8988T (cell line): ENCODE data around the gene PROB1.
"Not testable (repeated sequence)": the region's sequence is repeated elsewhere in the genome, so short reads cannot be mapped to it uniquely, and the experiment has no call there.

ENCODE experiments used
- DNase-seq: peaks from one replicate; pipeline ENCODE4 v3.0.0; 2011

The PROB1 gene

GRCh38 chr5:139394654-139395566, at the start of gene PROB1:
Gene PROB1 (minus strand): TSS chr5:139395104. CDS start chr5:139395081, 23 bp downstream.
- no peak for DNase-seq

GRCh38 chr5:139443831-139444453, 49.0 kb upstream of the PROB1 start:
- no peak for DNase-seq

- DNase-seq, result not testable (repeated sequence)
Observed at GRCh38 chr5:139440416-139440815, 45.5 kb upstream of the PROB1 start.

GRCh38 chr5:139439013-139439903, 44.4 kb upstream of the PROB1 start, which contains the start of gene DNAJC18:
Gene DNAJC18 (minus strand): TSS chr5:139439525. CDS start chr5:139439445, 80 bp downstream.
- peak; percentile 86 for DNase-seq

GRCh38 chr5:139438707-139439012, 43.8 kb upstream of the PROB1 start:
- no peak for DNase-seq

GRCh38 chr5:139435676-139436075, 40.8 kb upstream of the PROB1 start:
- no peak for DNase-seq

- no peak for DNase-seq
Observed at GRCh38 chr5:139431706-139432105, 36.8 kb upstream of the PROB1 start.

- DNase-seq, result no peak
Observed at GRCh38 chr5:139430015-139430414, 35.1 kb upstream of the PROB1 start.

GRCh38 chr5:139426203-139426885, 31.4 kb upstream of the PROB1 start:
- no peak for DNase-seq

- DNase-seq, result no peak
Observed at GRCh38 chr5:139425497-139425896, 30.6 kb upstream of the PROB1 start.

GRCh38 chr5:139422307-139422893, 27.5 kb upstream of the PROB1 start:
- DNase-seq, result peak; percentile 61

GRCh38 chr5:139419226-139420192, 24.6 kb upstream of the PROB1 start:
- DNase-seq, result no peak

GRCh38 chr5:139418793-139419192, 23.9 kb upstream of the PROB1 start:
- DNase-seq, result no peak

GRCh38 chr5:139417214-139417613, 22.3 kb upstream of the PROB1 start:
- DNase-seq, result no peak

- DNase-seq, result no peak
Observed at GRCh38 chr5:139416651-139417050, 21.7 kb upstream of the PROB1 start.

GRCh38 chr5:139415869-139416268, 21.0 kb upstream of the PROB1 start:
- no peak for DNase-seq

- no peak for DNase-seq
Observed at GRCh38 chr5:139415221-139415861, 20.4 kb upstream of the PROB1 start.

- no peak for DNase-seq
Observed at GRCh38 chr5:139414581-139415130, 19.8 kb upstream of the PROB1 start.

- no peak for DNase-seq
Observed at GRCh38 chr5:139413963-139414362, 19.1 kb upstream of the PROB1 start.

GRCh38 chr5:139413153-139413552, 18.2 kb upstream of the PROB1 start:
- no peak for DNase-seq
